Cardiac fibroblast (primary cell): Measurements from ENCODE around the gene DTD1.

Experiments
- DNase-seq, 2 donors: peaks; one replicate each; pipeline versions ENCODE4 v3.0.0 to v3.0.0-alpha.2; 2010; ENCODE audit warnings: low read depth in 2 of 2
- H3K4me3 ChIP-seq, 2 donors: replicated peaks in 1 of 2; 1 replicate in 1 of 2; 2 replicates in 1 of 2; pipeline ENCODE4 v1.5.1; 2011; ENCODE audit warnings: low read depth in 2 of 2, low read length in 2 of 2, mild to moderate bottlenecking in 2 of 2, moderate library complexity in 1 of 2
- CTCF ChIP-seq: IDR thresholded peaks from one replicate; pipeline ENCODE4 v1.5.1; 2011; ENCODE audit warnings: low read depth, mild to moderate bottlenecking, low read length, inconsistent platforms

Gene DTD1

GRCh38 chr20:18587665-18588573 is at the start of gene DTD1:
Gene DTD1 (plus strand): TSS chr20:18588054. CDS start chr20:18588073, 19 bp downstream.
- TF ChIP-seq CTCF, result peak; percentile 48
- peak within 1 kb of the TSS; percentile 80 to 81 for H3K4me3 ChIP-seq
- DNase-seq, result peak; percentile 89 to 91

DNA sequence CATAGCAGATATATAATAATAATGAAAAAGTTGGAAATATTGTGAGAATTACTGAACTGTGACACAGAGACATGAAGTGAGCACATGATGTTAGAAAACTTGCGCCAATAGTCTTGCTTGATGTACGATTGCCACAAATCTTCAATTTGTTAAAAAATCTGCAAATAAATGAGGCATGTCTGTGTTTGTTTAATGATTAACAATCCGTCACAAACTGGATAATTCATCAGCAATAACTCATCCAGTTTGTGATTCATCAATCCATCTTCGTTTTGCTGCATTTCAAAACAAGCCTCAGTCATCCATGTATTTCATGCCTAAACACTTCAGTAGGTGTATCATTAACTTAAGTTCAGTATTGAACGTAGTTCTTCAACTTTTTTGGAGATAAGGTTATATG is 46.1 kb upstream of the DTD1 start:
- no peak for TF ChIP-seq CTCF
- DNase-seq, result peak in 1 of 2 donors; percentile 69
- H3K4me3 ChIP-seq, result no peak overlapping the region

DNA sequence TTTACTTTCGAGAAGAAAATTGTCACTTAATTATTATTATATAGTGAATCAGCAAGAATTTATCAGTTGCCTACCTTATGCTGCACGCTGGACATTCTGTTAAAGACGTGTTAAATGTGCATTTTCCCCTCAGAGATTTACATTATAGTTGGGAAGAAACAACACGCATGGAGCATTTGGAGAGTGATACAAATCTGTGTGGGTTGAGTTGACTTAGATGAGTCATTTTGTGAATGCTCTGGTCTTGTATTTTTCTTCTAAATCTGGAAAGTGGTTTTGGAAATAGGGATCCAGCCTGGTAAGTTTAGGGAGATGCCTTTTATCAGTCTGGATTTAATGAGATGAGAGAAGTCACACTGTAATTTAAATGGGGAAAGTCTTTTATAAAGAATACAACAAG is 44.6 kb upstream of the DTD1 start:
- no peak overlapping the region for H3K4me3 ChIP-seq
- TF ChIP-seq CTCF, result no peak
- no peak for DNase-seq

DNA sequence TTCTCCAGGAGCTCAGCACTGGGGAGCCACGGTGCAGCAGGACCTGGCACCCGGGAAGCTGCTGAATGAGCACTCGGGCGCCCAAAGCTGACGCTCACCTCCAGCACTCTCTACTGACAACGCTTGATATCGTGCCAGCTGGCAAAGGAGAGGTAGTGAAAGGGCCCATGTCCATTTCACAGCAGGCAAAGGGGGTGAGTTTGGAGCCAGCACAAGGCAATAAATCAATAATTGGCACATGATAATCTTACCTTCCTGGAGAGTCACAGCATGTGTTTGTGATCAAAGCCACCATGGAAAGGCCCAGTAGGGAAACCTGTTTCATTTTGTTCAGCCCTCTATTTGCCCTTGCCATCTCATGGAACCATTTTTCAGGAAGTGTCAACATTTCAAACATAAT is 43.9 kb upstream of the DTD1 start:
- no peak for TF ChIP-seq CTCF
- no peak for DNase-seq
- H3K4me3 ChIP-seq, result no peak overlapping the region

DNA sequence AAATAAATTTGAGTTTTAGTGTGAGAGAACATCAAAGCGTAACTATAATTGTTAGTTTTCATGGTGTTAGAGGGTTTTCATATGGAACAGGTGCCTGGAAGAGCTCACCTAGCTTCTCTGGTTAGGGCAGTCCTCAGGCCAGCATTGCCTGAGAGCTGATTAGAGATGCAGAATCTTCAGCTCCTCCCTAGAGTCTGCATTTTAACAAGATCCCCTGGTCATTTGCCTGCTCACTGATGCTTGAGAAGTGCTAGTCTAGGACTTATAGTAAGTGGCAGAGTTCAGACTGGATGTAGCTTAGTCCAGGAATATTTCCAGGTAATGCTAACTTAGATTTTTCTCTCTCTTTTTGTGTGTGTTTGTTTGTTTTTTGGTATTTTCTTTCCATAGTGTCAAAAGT is 42.3 kb upstream of the DTD1 start:
- DNase-seq, result no peak
- H3K4me3 ChIP-seq, result no peak overlapping the region
- TF ChIP-seq CTCF, result no peak

DNA sequence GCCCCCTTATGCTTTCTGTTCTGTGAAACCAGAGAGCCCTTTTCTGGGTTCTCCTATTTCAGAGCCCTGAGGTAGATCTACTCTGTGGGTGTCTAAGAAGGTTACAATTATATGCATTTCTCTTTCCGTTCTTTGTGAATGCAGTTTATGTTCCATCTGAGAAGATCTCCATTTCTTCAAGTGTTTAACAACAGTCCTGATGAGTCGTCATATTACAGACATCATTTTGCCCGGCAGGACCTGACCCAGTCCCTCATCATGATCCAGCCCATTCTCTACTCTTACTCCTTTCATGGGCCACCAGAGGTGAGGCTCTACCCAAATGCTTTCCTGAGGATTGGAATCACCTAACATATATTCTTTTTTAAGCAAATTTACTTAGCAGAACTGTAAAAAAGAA is 39.4 kb upstream of the DTD1 start:
- TF ChIP-seq CTCF, result no peak
- DNase-seq, result no peak
- H3K4me3 ChIP-seq, result no peak overlapping the region

DNA sequence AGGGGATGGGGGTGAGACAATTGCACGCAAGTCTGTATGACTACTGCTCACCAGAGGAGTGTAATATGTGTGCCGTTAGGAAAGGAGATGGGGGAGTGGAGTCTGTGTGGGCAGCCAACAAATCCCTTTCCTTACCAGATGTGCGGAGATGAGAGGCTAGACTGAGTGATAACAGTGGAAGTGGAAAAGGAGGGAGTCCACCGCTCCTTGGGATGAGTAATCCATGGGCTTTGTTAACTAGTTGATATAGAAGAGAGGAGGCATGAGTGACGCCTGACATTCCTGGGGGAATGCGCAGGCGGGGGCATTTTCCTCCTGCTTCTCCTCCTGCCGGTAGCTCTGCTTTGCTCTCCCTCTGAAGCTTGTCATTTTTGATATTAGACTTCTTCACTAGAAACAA is 34.1 kb upstream of the DTD1 start:
- no peak for DNase-seq
- no peak for TF ChIP-seq CTCF
- no peak overlapping the region for H3K4me3 ChIP-seq
